ENCODE measurements around the gene SEC61A1.

SEC61A1 gene

DNA sequence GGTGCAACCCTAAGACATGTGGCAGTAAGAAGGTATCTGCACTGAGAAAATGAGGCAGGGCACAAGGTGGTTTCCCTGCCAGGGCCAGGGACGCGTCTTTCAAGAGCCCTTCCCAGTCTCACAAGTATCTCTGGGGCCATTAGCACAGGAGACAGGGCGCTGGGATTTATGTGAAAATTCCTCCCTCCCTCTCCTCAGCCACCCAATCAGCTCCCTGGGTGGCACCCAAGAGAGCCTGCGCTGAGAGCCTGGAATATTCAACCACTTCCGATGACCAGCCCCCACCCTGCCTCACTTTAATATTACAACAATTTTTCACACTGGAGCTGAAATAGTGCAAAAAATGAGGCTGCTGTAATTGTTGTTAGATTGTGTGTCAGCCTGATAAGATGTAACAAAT is 26.1 kb downstream of the SEC61A1 start:
- no peak for DNase-seq

DNA sequence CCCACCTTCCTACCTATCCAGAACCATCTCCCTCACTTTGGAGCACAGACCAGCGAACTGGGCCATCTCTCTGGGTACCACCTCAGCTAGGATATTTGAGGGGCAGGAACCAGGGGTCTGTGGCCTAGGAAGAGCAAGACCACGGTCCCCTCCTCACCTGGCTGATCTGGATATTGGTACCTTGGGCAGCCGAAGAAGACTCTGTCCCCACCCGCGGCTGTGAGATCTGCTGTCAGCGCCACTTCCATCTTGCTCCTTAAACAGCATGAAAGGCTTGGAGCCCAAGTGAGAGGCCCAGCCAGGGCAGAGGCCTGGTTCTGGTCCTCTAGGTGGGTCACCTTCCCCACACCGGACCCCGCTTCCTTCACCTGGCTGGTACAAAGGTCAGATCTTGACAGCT is 26.6 kb downstream of the SEC61A1 start:
- no peak for DNase-seq

DNA sequence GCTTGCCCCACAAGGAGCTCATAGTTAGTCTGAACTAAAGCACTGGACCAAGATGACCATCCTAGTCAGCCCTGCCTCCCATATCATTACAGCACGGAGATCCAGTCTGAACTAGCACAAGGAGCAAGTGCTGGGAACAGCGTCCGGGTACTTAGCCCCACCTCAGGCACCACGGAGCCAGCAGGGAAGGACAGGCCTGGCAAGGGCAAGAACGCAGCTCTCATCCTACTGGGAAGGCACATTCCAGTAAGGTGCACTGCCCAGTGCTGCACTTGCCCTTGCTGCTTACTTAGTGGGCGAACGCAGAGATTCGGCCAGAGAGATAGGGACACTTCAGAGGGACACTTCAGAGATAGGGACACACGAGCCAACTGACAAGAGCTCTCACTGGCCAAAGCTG is 27.6 kb downstream of the SEC61A1 start:
- DNase-seq = no peak

DNA sequence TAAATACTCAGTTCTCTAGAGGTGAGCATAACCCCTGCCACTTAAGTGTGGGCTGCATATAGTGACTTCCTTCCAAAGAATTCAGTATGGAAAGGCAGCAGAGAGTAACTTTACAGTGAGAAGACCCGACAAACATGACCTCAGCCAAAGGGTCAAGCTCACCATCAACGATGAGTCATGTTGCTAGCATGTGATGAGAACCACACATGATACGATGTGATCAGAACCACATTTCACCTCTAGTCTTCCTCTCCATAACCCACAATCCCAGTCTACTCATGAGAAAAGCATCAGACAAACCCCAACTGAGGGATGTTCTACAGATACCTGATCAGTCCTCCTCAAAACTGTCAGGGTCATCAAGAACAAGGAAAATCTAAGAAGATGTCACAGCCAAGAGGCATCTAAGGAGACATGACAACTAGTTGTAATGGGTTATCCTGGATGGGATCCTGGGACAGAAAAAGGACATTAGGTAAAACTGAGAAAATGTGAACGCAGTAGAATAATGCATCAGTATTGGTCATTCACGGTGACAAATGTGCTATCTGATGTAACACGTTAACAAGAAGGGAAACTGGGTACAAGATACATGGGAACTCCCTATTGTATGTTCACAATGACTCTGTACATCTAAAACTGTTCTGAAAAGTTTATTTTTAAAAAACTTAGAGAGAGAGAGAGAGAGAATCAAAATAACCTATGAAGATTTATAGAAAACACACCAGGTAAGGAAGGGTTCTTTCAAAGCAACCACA is 28.3 kb downstream of the SEC61A1 start:
- DNase-seq = no peak

DNA sequence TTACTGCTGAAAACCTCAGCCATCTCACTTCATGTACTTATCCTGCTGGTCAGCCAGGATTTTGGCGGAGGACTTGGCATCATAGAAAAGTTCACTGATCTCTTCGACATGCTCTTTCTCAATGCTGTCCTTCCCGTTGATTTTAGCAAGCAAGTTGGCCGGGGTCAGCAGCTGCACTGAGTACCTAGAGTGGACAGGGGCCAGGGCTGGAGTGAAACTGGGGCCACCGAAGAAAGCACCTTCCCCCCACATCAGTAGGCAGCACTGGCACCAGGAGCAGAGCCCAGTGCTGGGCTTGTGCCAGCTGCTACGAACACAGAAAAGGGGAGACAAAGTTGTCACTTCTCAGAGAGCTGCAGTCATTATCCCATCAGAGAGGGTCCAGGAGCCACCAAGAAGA is 29.0 kb downstream of the SEC61A1 start:
- no peak for DNase-seq

DNA sequence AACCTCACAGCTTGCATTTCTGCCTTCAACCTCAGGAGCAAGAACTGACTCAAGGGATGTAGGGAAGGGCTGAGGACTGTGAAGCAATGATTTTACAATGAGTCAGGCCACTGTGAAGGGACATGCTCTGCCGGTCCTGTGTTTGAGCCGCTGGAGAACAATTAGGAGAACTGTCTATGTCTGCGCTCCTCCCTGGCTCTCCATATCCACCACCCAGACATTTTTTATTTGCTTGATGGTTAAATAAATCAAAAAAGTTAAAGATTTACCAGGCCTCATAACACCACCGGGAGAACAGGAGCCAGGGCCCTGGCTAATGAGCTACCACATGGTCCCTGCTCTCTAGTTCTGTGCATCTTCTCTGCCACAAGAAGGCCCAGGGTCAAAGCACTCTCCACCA is 29.6 kb downstream of the SEC61A1 start:
- no peak for DNase-seq

DNA sequence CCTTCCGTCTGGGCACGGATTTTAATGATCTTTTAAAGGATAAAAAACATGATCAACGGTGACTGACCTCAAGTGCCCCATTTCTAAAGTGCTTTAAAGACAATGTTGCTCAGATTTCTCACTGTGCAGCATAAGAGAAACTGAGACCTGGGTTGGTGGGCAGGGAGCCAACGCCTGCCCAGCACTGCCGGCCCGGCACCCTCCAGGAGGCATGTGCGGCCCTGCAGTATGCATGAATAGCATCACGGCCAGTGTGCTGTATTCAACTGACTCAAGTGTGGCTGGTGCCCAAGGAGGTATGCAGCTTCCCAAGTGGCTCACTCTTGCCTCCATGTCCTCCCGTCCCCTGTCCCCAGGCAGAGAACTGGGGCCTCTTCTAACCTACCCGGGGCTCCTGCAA is 30.3 kb downstream of the SEC61A1 start:
- no peak for DNase-seq

DNA sequence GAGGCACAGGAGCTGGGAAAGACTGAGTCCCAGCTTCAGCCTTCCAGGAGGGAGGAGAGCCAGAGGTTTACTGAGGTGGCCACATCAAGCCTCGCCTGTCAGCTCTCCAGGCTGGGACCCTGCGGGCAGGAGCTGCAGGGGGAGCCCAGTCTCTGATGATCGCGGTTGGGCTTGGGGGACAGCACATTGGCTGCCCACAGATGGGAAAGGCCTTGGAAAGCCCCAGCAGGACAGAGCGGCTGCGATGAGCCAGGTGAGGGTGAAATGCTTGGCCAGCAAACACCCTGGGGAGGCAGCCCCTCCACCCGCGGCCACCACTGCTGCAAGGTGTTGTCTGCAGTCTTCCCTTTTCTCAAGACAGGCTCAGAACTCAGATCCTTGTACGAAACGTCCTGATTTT is 31.2 kb downstream of the SEC61A1 start:
- no peak for DNase-seq

DNA sequence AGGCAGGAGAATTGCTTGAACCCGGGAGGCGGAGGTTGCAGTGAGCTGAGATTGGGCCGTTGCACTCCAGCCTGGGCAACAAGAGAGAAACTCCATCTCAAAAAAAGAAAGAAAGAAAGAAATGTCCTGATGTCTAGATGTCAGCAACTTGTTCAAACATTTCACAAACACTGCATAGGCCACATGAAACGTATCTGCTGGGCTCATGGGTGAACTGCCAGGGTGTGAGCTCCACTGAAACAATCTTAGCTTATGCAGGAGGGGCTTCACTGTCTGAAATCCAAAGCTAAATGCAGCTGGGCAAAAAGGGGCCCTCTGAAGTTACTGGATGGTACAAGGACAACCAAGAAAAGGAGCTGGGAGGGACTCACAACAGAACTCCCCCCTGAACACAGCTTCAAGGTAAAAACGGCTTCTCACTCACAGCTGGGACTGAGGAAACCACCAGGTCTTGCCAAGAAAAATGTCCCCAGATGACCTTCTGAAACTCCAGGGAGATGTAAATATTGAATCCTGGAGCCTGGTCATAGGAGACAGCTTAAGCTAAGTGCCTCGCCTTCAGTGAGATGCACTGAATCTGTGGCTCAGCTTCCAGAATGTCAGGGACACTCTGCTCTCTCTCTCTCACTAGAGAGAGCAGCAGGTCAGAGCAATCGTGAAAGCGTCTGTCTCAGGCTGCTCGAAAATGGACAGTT is 31.9 kb downstream of the SEC61A1 start:
- no peak for DNase-seq

DNA sequence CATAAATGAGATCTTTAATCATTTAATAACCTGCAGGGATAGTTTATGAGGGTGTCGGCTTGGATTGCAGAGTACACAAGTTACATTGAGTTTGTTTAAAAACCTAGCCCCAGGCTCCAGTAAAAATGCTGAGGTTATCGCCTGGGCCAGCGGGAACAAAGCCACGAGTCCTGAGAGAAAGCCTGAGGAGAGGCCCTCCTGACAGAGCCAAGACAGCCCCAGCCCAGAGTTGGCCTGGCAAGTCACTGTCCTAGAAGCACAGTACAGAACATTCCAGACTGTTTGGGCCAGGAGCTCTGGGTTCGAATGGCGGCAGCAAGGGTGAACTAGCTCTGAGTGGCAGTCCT is 32.4 kb downstream of the SEC61A1 start:
- no peak for DNase-seq

DNA sequence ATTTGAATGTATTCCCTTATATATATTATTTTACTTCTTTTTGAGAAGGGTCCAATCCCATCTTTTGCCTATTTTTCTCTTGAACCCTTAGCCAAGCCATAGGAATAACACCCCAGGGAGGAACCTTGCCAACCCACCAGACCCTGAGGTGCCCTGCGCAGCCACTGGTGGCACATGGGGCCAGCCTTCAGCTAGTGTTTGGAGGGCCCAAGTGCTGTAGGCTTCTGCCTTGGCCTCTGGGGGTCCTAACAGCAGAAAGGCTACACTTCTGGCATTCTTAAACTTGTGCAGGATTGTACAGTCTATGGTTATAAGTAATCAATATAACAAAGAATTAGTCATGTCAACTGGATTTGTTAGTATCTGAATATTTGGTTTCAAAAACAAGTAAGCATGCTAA is 36.9 kb downstream of the SEC61A1 start:
- no peak for DNase-seq

DNA sequence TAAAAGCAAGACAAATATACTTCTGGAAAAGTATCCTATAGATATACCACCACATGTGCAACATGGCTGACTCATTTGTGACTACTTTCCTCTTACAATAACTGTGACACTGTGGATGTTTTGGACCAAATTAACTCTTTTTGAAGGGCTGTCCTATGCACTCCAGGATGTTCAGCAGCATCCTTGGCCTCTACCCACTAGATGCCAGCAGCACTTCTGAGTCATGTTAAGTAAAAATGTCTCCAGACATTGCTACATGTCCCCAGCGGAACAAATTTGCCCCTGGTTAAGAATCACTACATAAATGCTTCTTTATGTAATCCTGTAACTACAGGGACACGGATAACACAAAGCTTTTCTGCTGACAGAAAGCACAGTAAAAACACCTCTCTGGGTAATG is 39.3 kb downstream of the SEC61A1 start:
- DNase-seq = no peak

DNA sequence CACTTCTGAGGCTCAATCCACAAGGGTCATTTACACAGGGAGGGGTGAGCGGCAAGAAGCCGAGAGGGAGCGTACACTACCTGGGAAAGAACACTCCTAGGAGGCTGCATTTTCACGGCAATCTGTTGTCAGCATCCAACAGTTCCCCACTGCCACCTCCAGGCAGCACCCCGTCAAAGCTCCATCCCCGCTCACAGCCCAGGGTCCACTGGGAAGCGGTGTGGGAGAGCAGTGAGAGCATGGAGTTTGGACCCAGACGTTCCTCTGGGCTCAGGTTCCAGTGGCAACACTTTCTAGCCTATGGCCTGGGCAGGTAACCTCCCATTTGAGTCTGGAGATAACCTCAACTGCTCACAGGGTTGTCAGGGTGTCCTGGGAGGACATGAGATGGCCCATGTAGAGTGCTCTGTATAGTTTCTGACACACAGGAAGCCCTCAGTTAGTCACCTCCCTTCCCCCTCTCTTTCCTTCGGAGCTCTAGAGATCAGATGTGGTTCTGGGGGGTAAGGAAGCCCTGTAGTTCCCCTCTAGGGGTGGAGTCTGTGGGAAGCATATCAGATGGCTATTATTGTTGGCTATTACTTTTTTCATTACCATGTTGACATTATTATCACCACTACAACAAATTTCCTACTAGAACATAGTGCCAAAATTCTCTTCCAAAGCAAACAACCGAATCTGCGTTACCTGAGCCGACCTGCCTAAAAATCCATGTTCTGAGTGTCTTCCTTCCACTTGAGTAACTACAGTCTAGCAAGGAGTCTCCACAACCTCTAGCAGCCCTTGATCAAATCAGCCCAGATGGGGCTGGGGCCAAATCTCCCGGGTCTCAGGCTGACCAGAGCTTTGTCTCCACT is 42.3 kb downstream of the SEC61A1 start:
- DNase-seq = no peak

DNA sequence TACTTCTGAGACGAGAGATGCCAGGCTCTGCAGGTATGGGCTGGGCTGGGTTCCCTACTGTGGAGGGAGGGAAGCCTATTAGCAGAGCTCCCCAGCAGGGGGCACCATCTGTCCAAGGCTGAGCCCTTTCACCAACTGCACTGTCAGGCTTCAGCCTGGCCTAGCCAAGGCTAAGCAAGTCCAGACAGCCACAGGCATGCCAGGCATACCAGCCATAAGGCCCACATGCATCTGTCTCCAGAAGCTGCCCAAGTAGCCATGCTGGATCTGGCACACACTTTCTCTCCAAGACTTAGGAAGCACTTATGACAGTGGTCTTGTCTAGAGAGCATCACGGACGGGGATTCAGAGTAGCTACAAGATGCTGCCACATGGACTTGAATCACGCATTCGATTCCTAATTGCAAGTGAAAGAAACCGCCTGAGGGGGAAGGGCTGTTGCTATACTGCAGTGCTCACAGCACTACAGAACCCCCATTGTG is 43.0 kb downstream of the SEC61A1 start:
- peak; percentile 77 for DNase-seq

DNA sequence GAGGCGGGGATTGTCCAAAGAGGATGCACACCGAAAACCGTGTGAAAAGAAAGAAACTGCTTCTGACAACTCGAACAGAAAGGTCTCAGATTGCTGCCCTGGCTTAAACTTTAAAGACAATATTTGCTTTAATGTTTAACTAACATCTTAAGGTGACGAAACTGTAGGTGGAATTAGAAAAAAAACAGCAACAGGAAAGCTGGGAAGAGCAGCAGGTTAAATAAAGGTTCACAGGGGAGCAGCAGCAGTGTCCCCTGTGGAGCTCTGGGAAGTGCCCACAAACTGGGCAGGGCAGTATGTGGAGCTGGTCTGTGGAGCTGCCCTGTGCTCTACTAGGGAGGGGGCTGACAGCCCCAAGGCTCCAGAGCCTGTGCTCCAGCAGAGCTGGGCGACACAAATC is 46.0 kb downstream of the SEC61A1 start:
- DNase-seq = no peak

DNA sequence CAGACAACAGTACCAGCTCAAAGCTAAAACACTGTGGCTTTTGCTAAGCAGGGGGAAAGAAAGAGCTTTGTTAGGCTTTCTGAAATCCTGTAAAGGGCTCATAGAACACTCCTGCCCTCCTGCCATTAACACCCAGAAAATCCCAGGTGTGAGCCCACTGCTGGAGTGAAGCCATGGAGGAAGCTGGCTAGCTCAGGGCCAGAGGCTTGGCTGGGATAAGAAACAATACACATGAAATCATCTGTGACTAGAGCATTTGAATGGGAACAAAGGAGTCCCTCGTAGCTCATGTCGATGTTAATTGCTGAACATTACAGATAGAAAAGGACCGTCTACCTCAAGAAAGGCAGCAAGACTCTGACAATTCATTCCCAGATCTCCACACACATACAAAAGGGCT is 47.9 kb downstream of the SEC61A1 start:
- no peak for DNase-seq

DNA sequence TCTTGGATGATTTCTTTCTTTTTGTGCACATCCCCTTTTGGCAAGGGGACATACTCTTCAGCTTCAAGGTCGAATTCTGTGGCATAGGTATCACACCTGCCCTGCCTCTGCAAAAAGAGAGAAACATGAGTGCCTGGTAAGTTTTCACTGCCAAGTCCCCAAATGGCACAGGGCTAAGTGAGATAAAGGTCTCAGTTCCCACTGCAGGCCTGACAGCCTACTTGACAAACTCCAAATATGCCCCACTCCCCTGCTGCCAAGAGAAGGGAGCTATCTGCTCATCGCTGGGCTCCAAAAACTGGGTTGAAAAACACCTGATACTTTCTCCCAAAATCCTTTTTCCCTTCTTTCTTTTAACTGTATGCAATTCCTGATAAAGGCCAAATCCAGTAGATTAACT is 48.4 kb downstream of the SEC61A1 start:
- no peak for DNase-seq

DNA sequence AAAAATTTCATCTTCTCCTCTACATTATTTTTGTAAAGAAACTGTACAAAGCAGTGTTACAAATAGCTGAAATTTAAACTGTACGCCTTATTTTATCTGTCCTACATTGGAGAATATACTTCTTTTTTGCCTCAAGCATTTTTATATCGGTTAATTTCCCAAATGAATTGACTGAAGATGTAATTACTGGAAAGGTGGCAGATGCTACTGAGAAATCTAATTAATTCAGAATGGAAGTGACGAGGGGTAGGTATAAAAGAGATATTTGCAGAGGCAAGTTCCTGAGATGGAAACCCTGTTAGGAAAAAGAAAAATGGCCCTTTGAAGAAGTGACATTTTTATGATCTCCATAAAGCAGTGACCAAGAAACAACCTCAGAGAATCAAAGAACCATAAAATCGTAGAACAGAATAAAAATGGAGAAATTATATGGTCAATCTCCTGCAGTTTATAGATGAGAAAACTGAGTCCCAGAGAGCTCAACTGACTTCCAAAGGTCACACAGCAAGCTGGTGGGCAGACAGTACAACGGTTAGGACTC is 51.0 kb downstream of the SEC61A1 start:
- no peak for DNase-seq

DNA sequence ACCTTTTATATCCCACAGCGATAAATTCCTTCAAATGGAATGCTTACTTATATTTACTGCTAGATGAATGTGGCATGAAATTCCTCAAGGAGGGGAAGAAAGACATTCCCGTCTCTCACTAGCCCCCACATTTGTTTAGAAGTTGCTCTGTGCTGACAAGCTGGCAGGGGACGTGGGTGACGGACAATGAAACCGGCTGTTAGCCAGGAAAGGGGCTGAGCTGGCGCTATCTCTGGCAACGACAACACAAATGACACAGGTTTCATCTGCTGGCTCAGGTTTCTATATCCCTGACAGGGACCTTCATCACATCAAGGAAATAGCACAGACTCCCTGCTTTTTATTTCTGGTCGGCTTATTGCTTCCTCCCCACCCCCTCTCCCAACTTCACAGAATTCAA is 55.6 kb downstream of the SEC61A1 start:
- no peak for DNase-seq

DNA sequence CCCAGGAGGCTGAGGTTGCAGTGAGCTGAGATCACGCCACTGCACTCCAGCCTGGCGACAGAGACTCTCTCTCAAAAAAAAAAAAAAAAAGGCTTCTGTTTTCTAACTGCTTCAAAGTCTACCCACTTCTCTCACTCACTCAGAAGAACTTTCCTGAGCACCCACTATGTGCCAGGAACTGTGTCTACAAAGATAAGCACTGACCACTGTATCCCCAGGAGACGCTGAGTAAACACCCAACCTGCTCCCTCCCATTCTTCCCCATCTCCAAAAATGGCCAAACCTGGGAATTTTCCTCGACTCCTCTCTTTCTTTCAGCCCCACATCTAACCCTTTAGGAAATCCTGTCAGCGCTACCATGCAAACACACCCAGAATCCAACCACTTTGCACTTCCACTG is 58.9 kb downstream of the SEC61A1 start:
- no peak for DNase-seq

DNA sequence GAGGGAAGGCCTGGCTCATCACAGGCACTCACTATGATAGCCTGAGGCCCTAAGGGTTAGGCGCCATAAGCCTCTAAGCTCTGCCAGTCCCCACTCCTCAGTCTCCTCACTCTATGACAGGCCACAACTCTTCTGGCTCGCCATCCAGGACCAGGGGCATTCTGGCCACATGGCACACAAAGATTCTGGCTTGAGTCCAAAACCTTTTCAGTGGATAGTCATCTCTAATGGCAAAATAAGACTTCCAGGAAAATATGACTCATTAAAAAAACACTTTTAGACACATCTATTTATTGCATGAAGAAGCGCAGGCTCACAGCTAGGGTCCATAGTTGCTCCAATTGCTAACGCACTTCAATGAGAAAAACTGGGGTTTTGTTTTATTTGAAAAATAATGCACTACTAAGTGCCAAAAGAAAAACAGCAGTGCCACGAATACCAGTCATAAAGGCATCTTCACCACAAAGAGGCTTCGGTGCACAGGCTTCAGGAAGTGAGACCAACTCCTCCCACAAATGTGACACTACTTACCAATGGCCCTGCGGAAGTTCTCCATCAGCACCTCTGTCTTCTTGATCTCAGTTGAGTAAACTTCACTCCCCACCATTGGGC is 60.2 kb downstream of the SEC61A1 start:
- DNase-seq = peak; percentile 12

DNA sequence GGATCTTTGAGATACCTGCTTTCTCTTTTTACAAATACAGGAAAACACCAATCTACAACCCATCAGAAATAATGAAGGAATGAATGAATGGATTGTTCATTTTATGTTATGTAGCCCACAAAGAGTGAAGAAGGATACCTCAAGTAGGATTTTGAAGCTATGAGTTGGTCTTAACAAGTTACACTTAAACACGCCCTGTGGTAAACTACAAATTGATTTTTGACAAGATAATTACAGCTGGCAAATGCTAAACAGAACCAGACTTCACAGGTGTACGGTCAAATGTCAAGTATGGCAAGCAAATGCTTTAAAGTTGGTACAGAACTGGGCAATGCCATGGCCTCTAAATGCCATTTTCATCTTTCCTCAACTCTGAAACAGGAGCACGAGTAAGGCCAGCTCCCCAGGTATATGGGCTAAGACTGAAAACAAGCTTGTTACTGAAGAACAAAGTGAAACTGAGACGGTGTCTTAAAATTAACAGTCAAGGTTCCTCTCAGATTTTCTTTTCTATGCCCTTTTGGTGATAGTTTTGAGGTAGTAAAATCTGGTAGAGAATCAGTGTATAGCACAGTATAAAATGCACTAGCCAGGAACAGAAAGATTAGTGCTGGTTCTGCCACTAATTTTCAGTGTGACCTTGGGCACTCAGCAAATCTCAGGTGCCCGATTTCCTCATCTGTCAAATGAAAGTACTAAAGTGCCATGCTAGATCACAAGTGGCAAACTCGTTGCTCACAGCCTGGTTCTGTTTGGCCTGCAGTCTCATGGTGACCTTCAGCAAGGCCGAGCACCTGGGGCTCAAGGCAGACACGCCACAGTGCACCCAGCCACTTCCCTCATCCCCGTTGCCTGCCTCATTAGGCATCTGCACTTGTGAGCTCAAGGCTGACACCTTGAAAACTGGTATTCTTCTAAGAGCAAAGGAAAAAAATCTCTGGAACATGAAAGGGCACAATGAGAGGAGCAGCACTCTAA is 61.9 kb downstream of the SEC61A1 start:
- DNase-seq = no peak
